Skeletal muscle cell (primary cell): Measurements from ENCODE around the gene DEPDC7.
"Not testable (repeated sequence)": the region's sequence is repeated elsewhere in the genome, so short reads cannot be mapped to it uniquely, and the experiment has no call there.

ENCODE experiments used
- DNase-seq: peaks from one replicate; pipeline ENCODE4 v3.0.0-alpha.2; 2010; ENCODE audit warnings: low read depth
- H3K4me3 ChIP-seq: 2 replicates; pipeline ENCODE4 v1.5.1; 2011; ENCODE audit warnings: low read depth, mild to moderate bottlenecking, control low read depth, low read length, moderate library complexity

DEPDC7 gene

DNA sequence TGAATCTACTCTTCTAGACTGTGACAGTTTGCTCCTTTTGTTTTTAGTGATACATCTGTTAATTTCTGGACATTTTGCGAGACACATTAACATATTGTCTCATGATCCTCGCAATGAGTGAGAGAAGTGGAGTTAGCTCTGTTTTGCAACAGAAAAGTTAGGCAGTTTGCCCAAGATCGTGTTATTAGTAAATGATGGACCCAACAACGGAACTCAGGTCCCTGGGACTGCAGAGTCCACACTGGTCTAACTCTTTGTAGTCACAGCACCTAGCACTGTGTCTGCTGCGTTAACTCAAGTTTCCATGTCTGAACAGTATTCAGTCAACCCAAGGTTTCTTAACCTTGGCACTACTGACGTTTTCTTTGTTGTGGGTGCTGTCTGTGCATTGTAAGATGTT is 3.2 kb downstream of the DEPDC7 start:
- no peak overlapping the region for H3K4me3 ChIP-seq
- DNase-seq, result no peak

DNA sequence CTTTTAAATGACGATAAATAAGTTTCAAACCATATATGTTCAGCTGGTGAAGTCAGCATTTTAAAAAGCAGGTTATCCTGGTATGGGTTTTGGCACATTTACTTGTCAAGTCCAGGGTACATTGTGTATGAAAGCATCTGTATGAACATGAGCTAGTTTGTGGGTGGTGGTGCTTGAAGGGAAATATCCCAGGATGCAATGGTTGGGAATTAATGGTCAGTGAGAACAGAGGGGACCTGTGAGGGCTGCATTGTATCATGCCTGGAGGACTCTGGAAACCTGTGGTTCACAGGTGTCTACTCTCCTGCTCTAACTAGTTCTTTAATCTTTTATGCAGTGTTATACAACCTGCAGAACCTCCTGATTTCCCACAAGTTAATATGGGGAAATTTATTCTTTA is 5.8 kb downstream of the DEPDC7 start:
- no peak overlapping the region for H3K4me3 ChIP-seq
- DNase-seq, result no peak

DNA sequence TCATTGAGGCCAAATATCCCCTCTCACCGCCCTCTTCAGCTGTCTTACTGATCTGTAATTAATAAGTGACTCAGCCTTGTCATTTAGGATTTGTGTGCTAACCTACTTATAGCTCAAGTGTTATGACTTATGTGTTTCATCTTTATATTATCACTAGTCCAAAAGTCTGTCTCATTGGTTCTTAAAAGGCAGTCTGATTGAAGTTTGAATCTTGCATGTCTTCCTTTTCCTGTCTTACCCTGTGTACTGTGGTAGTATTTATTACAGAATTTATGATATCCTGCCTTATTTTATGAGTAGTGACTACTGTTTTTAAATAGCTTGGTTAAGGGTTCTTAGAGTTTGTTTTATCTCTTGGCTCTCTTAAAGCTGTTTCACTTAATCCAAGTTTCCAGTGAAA is 6.3 kb downstream of the DEPDC7 start:
- H3K4me3 ChIP-seq, result no peak overlapping the region
- no peak for DNase-seq

DNA sequence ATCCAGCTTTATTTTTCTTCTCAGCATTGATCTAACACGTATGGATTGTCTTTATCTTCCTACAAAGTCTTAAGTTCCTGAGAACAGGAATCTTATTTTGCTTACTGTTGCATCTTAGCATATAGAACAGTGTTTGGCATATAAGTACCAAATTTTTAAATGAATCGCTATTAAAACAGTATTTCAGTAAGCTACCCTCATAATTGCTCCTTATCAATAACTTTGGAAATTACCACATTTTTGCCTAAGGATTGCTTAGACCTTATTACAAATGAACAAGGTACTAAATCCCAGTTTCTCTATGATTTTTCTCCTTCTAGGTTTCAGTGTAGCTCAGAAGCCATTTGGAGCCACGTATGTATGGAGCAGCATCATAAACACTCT is 9.7 kb downstream of the DEPDC7 start:
- no peak overlapping the region for H3K4me3 ChIP-seq
- no peak for DNase-seq

DNA sequence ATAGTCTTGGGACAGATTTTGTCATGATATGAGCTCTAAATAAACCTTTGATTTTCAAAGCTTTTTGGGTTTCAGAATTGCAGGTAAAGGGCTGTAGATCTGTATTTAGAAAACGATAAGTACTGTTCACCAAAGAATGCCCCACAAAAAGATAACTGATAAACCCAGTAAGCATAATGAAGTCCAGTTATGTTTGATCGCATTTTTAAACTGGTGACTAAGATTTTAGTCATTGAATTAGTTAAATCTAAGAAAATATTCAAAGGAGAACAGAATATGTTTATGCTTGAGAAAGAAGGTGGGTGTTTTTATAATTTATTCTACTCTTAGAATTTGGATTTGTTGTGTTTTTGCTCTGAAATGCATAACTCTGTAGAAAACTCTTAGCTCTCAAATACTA is 11.6 kb downstream of the DEPDC7 start:
- no peak overlapping the region for H3K4me3 ChIP-seq
- no peak for DNase-seq

DNA sequence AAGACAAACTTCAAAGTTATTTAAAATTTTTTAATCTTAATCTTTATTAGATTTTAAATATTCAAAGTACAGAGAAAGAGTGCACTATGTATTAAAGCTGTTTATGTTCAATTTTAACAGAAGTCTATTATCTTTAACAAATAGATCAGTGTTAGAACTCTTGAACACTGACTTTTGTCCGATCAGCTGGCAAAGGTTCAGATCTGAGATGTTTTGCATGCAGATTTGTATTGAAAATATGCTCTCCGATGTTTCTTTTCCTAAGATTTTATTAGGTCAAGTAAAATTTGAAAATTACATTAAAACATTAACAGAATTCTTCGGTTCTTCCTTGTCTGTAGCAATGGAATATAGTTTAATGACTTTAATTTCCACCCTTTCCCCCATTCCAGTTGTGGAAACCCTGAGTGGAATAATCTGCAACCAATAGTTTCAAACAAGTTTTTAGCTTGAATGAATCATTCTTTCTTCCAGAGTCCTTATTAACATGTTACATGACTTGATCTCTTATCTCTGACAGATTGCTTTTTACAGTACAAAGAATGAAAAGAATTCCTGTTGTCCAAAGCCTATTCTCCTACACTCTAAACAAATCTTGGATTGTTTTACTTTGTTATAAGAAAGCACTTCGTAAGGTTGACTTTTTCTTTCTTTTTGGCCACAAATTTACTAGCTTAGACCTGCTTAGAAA is 12.3 kb downstream of the DEPDC7 start:
- H3K4me3 ChIP-seq, result no peak overlapping the region
- DNase-seq, result no peak

DNA sequence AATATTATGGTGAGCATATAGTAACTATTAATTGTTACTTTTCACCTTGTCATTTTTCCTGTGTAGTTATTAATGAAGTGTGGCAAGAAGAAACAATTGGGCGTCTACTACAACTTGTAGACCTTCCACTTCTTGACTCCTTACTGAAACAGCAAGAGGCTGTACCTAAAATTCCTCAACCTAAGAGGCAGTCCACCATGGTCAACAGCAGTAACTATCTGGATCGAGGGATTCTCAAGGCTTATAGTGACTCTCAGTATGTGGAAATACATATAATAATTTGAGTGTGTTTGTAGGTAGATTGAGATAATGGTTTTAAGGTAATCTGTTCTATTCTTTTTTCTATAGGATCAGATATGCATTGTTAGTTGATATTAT is 12.8 kb downstream of the DEPDC7 start:
- H3K4me3 ChIP-seq, result no peak overlapping the region
- no peak for DNase-seq

DNA sequence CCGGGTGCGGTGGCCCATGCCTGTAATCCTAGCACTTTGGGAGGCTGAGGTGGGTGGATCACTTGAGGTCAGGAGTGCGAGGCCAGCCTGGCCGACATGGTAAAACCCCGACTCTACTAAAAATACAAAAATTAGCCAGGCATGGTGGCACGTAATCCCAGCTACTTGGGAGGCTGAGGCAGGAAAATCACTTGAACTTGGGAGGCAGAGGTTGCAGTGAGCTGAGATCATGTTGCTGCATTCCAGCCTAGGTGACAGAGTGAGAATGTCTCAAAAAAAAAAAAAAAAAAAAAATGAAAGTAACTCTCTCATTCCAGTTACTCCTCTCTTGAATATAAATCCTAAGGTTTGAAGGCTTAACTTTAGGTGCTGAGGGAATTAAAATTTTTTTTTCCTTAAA is 13.5 kb downstream of the DEPDC7 start:
- not testable (repeated sequence) for DNase-seq, H3K4me3 ChIP-seq

DNA sequence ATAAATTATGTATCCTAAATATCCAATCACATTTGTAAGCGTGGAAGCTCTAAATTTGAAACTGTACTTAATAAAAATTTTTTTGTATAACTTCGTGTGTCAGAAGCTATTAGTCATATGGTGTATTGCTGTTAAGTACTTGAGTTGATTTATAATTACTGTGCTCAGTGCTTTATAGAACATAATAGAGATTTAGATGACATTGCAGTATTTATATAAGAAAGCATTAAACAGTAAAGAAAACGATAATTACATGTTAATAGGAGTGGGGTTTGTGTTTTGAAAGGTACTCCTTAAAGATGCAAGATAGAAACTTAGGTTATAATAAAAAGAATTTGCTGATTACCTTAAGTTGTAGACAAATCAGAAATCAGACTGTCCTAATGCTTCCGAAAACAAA is 17.8 kb downstream of the DEPDC7 start:
- H3K4me3 ChIP-seq, result no peak overlapping the region
- no peak for DNase-seq

DNA sequence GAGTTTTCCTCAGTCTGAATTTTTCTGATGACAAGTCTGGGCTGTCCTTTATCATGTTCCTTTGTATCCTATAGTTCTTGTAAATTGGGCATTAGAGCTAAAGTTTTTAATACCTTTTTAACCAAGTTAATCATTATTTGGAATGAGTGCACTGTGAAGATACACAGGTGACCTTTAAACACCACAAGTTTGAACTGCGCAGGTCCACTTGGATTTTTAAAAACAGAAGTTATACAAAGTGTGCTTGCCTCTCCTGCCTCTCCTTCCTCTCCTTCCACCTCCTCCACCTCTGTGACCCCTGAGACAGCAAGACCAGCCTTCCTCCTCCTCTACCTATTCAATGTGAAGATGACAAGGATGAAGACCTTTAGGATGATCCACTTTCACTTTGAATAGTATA is 19.3 kb downstream of the DEPDC7 start:
- H3K4me3 ChIP-seq, result no peak overlapping the region
- DNase-seq, result no peak

DNA sequence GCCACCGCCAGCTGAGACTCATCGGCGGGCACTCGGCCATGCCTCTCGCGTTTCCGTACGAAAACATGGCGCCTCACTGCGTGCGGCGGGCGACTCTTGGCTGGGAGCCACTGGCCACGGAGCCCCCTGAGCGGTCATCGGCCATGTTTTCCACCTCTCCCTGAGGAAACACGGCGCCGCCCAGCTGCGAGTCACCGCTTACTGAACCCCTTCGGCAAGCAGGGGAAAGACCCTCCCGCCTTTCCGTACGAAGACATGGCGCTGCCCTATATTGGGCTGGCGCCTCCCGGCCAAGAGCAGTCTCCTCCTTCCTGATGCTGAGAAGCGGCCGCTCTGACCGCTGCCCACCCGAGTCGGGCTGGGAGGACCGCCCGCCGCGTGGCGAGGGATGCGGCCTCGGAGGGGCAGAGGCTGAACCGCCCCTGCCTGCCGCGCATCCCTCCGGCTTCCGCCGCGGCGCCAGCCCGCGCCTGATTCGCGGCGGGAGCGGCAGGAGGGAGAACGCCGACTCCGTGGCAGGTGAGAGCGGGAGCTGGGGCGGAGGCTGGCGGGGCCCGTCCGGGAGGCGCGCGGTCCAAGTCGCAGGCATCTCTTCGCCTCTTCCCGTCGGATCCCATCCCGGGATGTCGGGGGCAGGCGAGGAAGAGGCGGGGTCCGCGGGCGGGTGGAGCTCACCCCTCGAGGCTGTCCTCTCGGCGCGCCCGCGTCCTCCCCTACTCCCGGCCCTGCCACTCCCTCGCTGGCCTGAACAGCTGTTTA is 23.8 kb downstream of the DEPDC7 start, which contains the start of gene TCP11L1:
Gene TCP11L1 (plus strand): TSS at position 299 of the 759 bp plus-strand sequence. CDS start 4,202 bp downstream, outside the sequence.
- DNase-seq, result peak; percentile 80
- peak within 1 kb of the TSS; percentile 70 for H3K4me3 ChIP-seq

DNA sequence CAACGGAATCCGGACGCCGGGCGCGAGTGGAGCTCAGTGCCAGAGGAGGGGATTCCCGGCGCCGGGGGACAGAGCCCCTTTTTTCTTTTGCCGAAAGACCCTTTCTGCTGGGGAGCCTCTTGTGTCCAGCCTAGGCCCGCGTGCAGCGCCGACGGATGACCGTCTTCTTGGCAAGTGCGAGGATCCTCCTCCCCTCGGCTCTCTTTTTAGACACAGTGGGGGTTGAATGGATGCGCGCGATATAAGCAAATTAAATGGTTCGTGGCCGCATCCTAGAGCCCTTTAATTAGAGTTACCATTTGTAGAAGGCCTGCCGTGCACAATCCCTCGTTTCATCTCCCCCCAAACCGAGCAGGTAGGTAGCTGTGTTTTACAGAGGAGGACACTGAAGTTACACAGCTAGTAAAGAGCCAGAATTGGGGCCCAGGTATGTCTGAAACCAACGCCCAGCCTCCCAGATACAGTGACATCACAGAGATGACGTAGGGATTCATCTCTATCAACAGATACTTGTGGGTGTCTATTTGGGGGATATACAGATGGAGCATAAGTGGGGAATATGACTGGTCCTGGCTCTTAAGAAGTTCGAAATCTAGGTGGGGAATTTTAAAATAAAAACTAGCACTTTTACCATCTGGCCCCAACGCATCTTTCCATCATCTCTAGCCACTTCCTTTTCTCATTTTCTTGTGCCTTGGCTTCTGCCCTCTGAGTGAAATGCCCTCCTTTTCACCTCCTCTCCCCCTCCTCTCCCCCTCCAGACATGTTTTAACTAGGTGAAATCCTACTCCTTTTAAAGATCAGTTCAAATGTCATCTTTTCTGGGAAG is 24.6 kb downstream of the DEPDC7 start:
- DNase-seq, result no peak
- H3K4me3 ChIP-seq, result peak overlapping the region; percentile 70

DNA sequence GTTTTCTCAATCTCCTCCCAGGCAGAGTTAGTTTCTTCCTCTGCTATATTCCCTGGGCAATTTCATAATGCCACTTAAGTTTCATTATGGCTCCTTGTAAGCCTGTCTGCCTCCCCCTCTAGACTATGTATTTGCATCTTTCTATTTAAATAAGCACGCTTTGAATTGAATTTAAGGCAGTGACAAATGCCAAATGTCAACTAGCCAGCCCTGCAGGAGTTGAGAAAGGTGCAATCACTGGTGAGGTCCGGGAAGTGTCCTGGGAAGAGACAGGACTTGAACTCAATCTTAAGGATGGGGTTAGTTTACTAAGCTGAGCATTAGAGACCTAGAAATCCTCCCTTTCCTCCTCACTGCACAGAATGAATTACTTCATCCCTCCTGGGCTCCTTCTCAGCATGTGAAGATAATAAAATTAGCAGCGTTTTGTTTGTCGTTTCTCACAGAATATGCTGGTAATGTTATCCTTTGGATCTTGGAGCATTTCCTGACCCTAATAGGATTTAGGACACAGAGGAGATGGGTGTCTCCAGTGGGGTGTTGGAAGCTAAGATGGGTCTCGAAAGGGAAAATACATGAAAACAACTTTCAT is 25.3 kb downstream of the DEPDC7 start:
- H3K4me3 ChIP-seq, result peak overlapping the region; percentile 70
- DNase-seq, result no peak

DNA sequence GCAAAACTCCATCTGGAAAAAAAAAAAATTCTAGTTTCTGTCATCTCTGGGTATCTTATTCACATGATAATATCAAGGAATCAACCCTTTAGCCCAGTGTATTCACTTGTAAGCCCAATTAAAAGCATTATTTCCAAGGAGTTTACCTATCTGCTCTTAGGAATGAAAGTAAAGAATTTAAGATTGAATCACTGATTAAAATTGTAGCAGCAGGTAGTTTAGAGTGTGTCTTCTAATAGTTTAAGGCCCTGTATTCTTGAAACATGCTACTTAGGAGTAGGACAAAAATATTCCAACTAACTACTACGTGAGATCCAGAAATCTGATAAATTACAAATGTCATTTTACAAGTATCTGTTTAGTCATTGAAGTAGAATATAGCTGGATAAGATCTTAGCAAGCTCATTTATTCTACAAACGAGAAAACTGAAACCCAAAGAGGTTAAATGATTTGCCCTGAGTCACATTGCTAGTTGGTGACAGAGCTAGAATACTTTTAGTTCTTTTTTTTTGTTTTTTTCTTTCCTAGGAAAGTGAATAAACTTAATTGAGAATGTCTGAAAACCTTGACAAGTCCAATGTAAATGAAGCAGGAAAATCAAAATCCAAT is 27.6 kb downstream of the DEPDC7 start:
- DNase-seq, result no peak
- H3K4me3 ChIP-seq, result no peak overlapping the region

DNA sequence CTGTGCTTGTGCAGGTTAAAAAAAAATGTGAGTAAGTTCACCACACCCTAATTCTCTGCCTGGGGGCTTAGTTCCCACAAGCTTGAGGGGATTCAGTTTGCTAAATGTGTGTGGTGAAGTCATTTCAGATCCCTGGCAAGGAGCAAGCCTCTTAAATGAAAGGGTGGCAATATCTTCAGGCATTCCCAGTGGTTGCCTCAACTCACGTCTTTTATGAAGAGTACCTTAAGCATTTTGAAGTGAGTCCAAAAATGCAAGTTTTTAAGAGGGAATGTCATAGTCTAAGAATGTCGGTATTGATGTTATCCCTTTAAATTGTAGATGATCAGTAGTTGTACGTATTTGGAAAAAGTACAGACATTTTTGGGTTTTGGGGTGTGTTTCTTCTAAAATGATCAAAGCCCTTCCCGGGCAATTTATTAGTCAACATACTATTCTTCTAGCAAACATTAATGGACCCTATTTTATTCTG is 28.6 kb downstream of the DEPDC7 start:
- no peak for DNase-seq
- H3K4me3 ChIP-seq, result no peak overlapping the region

DNA sequence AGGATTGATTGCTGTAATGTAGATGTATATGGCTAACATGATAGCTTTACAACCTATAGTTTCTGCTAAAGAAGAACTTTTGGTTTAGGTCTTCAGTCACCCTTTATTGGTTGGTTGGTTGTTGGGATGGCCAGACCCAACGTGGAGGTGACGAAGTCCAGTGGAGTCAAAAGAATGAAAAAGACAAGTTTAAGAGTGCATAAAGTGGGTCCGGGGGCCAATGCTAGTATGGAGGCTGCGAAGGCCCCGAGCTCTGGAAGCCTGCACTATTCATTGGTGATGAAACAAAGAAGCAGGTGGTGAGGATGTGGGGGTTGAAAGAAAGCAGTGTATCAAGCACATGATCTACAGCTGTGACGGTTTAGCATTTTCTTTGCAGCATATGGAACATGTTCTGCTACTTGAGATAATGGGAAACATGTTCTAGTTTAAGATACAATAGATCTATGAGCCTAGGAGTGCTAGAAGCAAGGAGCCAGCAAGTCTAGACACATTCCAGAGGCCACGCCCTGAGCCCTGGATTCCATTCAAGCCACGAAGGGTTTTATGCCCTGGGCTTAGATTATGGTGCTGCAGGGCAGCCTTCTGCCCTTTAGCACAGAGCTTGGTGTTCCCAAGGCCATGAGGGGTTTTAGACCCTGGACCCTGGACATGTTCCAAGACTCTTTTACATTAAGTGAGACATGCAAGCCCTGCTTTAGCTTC is 30.0 kb downstream of the DEPDC7 start:
- no peak overlapping the region for H3K4me3 ChIP-seq
- DNase-seq, result no peak

DNA sequence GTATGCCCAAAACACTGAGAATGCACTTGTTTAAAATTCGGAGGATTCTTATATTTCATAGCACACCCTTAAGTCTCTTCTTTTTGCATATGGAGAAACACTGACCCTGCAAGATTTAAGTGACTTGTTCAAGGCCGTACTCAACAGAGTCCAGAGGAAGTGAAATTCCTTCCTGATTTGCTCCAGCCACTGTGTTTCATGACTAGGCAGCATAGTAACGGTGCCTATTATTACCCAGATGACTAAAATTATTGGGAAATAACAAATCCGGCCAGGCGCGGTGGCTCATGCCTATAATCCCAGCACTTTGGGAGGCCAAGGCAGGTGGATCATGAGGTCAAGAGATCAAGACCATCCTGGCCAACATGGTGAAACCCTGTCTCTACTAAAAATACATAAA is 33.0 kb downstream of the DEPDC7 start:
- DNase-seq, H3K4me3 ChIP-seq: not testable (repeated sequence)

DNA sequence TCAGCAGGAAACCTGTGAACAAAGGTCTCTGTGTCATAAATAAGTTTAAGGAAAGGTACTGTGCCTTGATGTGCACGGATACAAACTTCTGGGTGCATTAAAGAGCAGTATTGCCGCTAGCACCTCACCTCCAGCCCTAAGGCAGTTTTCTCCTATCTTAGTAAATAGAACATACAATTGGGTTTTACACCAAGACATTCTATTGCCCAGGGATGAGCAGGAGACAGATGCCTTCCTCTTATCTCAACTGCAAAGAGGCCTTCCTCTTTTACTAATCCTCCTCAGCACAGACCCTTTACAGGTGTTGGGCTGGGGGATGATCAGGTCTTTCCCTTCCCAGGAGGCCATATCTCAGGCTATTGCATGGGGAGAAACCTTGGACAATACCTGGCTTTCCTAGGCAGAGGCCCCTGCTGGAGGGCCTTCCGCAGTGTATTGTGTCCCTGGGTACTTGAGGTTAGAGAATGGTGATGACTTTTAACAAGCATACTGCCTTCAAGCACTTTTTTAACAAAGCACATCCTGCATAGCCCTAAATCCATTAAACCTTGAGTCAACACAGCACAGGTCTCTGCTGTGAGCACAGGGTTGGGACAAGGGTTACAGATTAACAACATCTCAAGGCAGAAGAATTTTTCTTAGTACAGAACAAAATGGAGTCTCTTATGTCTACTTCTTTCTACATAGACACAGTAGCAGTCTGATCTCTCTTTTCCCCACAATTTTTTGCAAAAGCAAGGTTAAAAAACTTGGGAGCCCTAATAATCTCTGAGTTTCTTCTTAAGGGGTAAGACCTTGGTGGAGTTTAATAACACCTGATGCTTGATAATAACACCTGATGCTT is 34.1 kb downstream of the DEPDC7 start:
- DNase-seq, result not testable (repeated sequence)

More for the DNA sequence above, 34.1 kb downstream of the DEPDC7 start:
- not testable (repeated sequence) for H3K4me3 ChIP-seq
